Measurements from ENCODE around the gene ERCC5.
A peak's percentile ranks its signal among the peaks of the same experiment; 100 is the strongest.

Gene ERCC5

GRCh38 chr13:102845630-102846260 is at the start of gene ERCC5:
ERCC5 (plus strand) TSS chr13:102846032; CDS start chr13:102846267, 235 bp downstream.
- peak; percentile 24 for FAIRE-seq

- FAIRE-seq, result no peak
Observed at GRCh38 chr13:102798581-102799425, 47.0 kb upstream of the ERCC5 start, which contains the start of the genes BIVM and POGLUT2. BIVM (plus strand) TSS chr13:102799119; CDS start chr13:102807268, 8,149 bp downstream. POGLUT2 (minus strand) TSS chr13:102798976; CDS start chr13:102798670, 306 bp downstream.

GRCh38 chr13:102799426-102800144 is 46.2 kb upstream of the ERCC5 start:
- FAIRE-seq, result no peak

- no peak for FAIRE-seq
Observed at GRCh38 chr13:102800145-102801041, 45.4 kb upstream of the ERCC5 start.

- FAIRE-seq, result no peak
Observed at GRCh38 chr13:102805680-102806079, 40.2 kb upstream of the ERCC5 start.

GRCh38 chr13:102807699-102808098 is 38.1 kb upstream of the ERCC5 start:
- FAIRE-seq, result no peak

- no peak for FAIRE-seq
Observed at GRCh38 chr13:102812611-102813287, 33.1 kb upstream of the ERCC5 start.

GRCh38 chr13:102814025-102814607 is 31.7 kb upstream of the ERCC5 start:
- FAIRE-seq, result no peak

GRCh38 chr13:102814793-102815192 is 31.0 kb upstream of the ERCC5 start:
- FAIRE-seq, result no peak

GRCh38 chr13:102815788-102816187 is 30.0 kb upstream of the ERCC5 start:
- no peak for FAIRE-seq

GRCh38 chr13:102816708-102817107 is 29.1 kb upstream of the ERCC5 start:
- FAIRE-seq, result no peak

- FAIRE-seq, result no peak
Observed at GRCh38 chr13:102817241-102817640, 28.6 kb upstream of the ERCC5 start.

- no peak for FAIRE-seq
Observed at GRCh38 chr13:102817907-102818306, 27.9 kb upstream of the ERCC5 start.

- FAIRE-seq, result no peak
Observed at GRCh38 chr13:102825400-102825799, 20.4 kb upstream of the ERCC5 start.

- FAIRE-seq, result no peak
Observed at GRCh38 chr13:102825921-102826706, 19.7 kb upstream of the ERCC5 start.

- no peak for FAIRE-seq
Observed at GRCh38 chr13:102830646-102831045, 15.2 kb upstream of the ERCC5 start.

- no peak for FAIRE-seq
Observed at GRCh38 chr13:102836471-102836870, 9.4 kb upstream of the ERCC5 start.

- no peak for FAIRE-seq
Observed at GRCh38 chr13:102838273-102838672, 7.6 kb upstream of the ERCC5 start.

- FAIRE-seq, result no peak
Observed at GRCh38 chr13:102838982-102839381, 6.8 kb upstream of the ERCC5 start.

- FAIRE-seq, result no peak
Observed at GRCh38 chr13:102839462-102839861, 6.4 kb upstream of the ERCC5 start.
